ENCODE results near the gene RAB40B. TPM values are rescaled to one million over a fixed set of nuclear protein-coding genes. Genes with fewer than 3 reads are reported as not detected.

RAB40B gene
- polyA plus RNA-seq, 1 donor (not counting 4 experiments of a cell fraction or from before 2014, with no cell fraction given): 10.6 TPM

GRCh38 chr17:82627405-82627804 is 71.1 kb downstream of the RAB40B start:
- FAIRE-seq: no peak
- no peak for DNase-seq (ENCODE audit: low read depth, low spot score)
- TF ChIP-seq, protein P1, sequence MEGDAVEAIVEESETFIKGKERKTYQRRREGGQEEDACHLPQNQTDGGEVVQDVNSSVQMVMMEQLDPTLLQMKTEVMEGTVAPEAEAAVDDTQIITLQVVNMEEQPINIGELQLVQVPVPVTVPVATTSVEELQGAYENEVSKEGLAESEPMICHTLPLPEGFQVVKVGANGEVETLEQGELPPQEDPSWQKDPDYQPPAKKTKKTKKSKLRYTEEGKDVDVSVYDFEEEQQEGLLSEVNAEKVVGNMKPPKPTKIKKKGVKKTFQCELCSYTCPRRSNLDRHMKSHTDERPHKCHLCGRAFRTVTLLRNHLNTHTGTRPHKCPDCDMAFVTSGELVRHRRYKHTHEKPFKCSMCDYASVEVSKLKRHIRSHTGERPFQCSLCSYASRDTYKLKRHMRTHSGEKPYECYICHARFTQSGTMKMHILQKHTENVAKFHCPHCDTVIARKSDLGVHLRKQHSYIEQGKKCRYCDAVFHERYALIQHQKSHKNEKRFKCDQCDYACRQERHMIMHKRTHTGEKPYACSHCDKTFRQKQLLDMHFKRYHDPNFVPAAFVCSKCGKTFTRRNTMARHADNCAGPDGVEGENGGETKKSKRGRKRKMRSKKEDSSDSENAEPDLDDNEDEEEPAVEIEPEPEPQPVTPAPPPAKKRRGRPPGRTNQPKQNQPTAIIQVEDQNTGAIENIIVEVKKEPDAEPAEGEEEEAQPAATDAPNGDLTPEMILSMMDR (optimal IDR thresholded peaks at IDR 0.05 in 1 of 3, IDR thresholded peaks at IDR 0.05 in 1 of 3, conservative IDR thresholded peaks at IDR 0.05 in 1 of 3; ENCODE audit: extremely low read depth in 1 of 3, insufficient read depth in 2 of 3, low read length in 3 of 3): no peak
- TF ChIP-seq EZH2 (IDR thresholded peaks at IDR 0.05; ENCODE audit: low read length): no peak
- no peak overlapping the region for H3K9ac ChIP-seq (ENCODE audit: control insufficient read depth, extremely low read depth, insufficient read depth, low read length)
- H2AFZ ChIP-seq (ENCODE audit: control insufficient read depth, low read length): no peak overlapping the region
- no peak overlapping the region for H3K27ac ChIP-seq (ENCODE audit: control insufficient read depth, insufficient read depth, low read length)
- no peaks in the 10 kb centered on the region for H3K4me1 ChIP-seq (ENCODE audit: control insufficient read depth, extremely low read depth, insufficient read depth, low read length)
- H3K4me3 ChIP-seq (ENCODE audit: control insufficient read depth in 2 of 3, extremely low read depth in 1 of 3, insufficient read depth in 2 of 3, low read depth in 1 of 3, low read length in 3 of 3): no peak overlapping the region
- no peak overlapping the region for H3K4me2 ChIP-seq (ENCODE audit: control insufficient read depth, extremely low read depth, insufficient read depth, low read depth, low read length)
- H4K20me1 ChIP-seq (ENCODE audit: control insufficient read depth, extremely low read depth, insufficient read depth, low read length): peaks cover 3% of the 10 kb centered on the region
- H3K27me3 ChIP-seq (ENCODE audit: control insufficient read depth, extremely low read depth, insufficient read depth, low read length): no peaks in the 10 kb centered on the region
- no peaks in the 10 kb centered on the region for H3K9me1 ChIP-seq (ENCODE audit: control insufficient read depth, extremely low read depth, insufficient read depth, low read length)
- peaks cover 28% of the 10 kb centered on the region for H3K79me2 ChIP-seq (ENCODE audit: control insufficient read depth, insufficient read depth, low read length)
- peaks cover 27 to 32% of the 10 kb centered on the region in 2 experiments for H3K36me3 ChIP-seq (ENCODE audit: control insufficient read depth in 2 of 2, extremely low read depth in 1 of 2, insufficient read depth in 2 of 2, low read length in 2 of 2)
- dilution Hi-C loops (cut with MboI; ENCODE audit: extremely low pct_ligation_motif_present, low sequenced_read_pairs): no loop called here
- no peaks in the 10 kb centered on the region for H3K9me3 ChIP-seq (ENCODE audit: control insufficient read depth, low read depth, low read length)

DNA sequence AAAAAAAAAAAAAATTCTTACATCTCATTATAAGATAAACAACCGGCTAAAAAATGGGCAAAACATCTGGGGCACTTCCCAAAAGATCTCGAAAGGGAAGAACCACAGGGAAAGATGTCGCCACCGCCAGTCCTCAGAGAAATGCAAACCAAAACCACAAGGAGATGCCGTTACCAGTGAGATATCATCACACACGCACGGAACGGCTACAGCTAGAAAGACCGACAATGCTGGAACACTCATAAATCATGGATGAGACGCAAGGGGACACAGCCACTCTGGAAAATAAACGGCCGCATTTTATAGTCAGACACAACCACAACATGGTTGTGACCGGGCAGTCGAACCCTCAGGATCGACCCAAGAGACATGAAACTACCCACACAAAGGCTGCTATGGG is 74.8 kb downstream of the RAB40B start:
- no peaks in the 10 kb centered on the region for H3K4me1 ChIP-seq (ENCODE audit: control insufficient read depth, extremely low read depth, insufficient read depth, low read length)
- DNase-seq (ENCODE audit: low read depth, low spot score): no peak
- no peaks in the 10 kb centered on the region for H3K27me3 ChIP-seq (ENCODE audit: control insufficient read depth, extremely low read depth, insufficient read depth, low read length)
- H4K20me1 ChIP-seq (ENCODE audit: control insufficient read depth, extremely low read depth, insufficient read depth, low read length): no peaks in the 10 kb centered on the region
- no peak overlapping the region for H3K4me3 ChIP-seq (ENCODE audit: control insufficient read depth in 2 of 3, extremely low read depth in 1 of 3, insufficient read depth in 2 of 3, low read depth in 1 of 3, low read length in 3 of 3)
- TF ChIP-seq, protein P1 (optimal IDR thresholded peaks at IDR 0.05 in 1 of 3, IDR thresholded peaks at IDR 0.05 in 1 of 3, conservative IDR thresholded peaks at IDR 0.05 in 1 of 3; ENCODE audit: extremely low read depth in 1 of 3, insufficient read depth in 2 of 3, low read length in 3 of 3): no peak
- TF ChIP-seq EZH2 (IDR thresholded peaks at IDR 0.05; ENCODE audit: low read length): no peak
- no peaks in the 10 kb centered on the region for H3K9me1 ChIP-seq (ENCODE audit: control insufficient read depth, extremely low read depth, insufficient read depth, low read length)
- no peaks in the 10 kb centered on the region for H3K9me3 ChIP-seq (ENCODE audit: control insufficient read depth, low read depth, low read length)
- dilution Hi-C loops (cut with MboI; ENCODE audit: extremely low pct_ligation_motif_present, low sequenced_read_pairs): no loop called here
- FAIRE-seq: no peak
- H2AFZ ChIP-seq (ENCODE audit: control insufficient read depth, low read length): no peak overlapping the region
- peaks cover 7% of the 10 kb centered on the region for H3K79me2 ChIP-seq (ENCODE audit: control insufficient read depth, insufficient read depth, low read length)
- H3K4me2 ChIP-seq (ENCODE audit: control insufficient read depth, extremely low read depth, insufficient read depth, low read depth, low read length): no peak overlapping the region
- H3K9ac ChIP-seq (ENCODE audit: control insufficient read depth, extremely low read depth, insufficient read depth, low read length): no peak overlapping the region
- H3K36me3 ChIP-seq (ENCODE audit: control insufficient read depth in 2 of 2, extremely low read depth in 1 of 2, insufficient read depth in 2 of 2, low read length in 2 of 2): peaks cover 26 to 38% of the 10 kb centered on the region in 2 experiments
- no peak overlapping the region for H3K27ac ChIP-seq (ENCODE audit: control insufficient read depth, insufficient read depth, low read length)
